Keratinocyte (primary cell): ENCODE results near the gene PCDHGB5.

Experiments
- CTCF ChIP-seq, 3 experiments: IDR thresholded peaks in 1 of 3; conservative IDR thresholded peaks in 1 of 3; optimal IDR thresholded peaks in 1 of 3; 2 replicates in 2 of 3; 3 replicates in 1 of 3; pipeline versions ENCODE3 to v1.5.1; 2011; ENCODE audit warnings: low read length in 3 of 3, mild to moderate bottlenecking in 3 of 3, moderate library complexity in 2 of 3, control low read depth in 1 of 3, inconsistent platforms in 1 of 3; ENCODE audit not compliant: insufficient read depth in 2 of 3; ENCODE audit errors: extremely low read depth in 1 of 3
- EZH2 ChIP-seq: IDR thresholded peaks from one replicate; pipeline ENCODE4 v1.6.1; 2012; ENCODE audit warnings: inconsistent platforms, mild to moderate bottlenecking, low read length, moderate library complexity

- TF ChIP-seq CTCF (optimal IDR thresholded peaks at IDR 0.05 in 1 of 3, IDR thresholded peaks at IDR 0.05 in 1 of 3, conservative IDR thresholded peaks at IDR 0.05 in 1 of 3; ENCODE audit: extremely low read depth in 1 of 3, insufficient read depth in 2 of 3, low read length in 3 of 3) (no peak), EZH2 (no peak)
These were observed 42.1 kb upstream of the PCDHGB5 start for GRCh38 chr5:141355641-141356040.
